Measurements from ENCODE around the gene PTPRD. TPM values are rescaled to one million over a fixed set of nuclear protein-coding genes. Genes with fewer than 3 reads are reported as not detected.

The PTPRD gene
- total RNA-seq, 1 experiment from 2014 or later = 1.8 TPM

GRCh38 chr9:8391132-8391531 lies 2221.7 kb downstream of the PTPRD start:
- BruUV-seq (replicated peaks) = no TSS peak
- H3K9me3 Mint-ChIP-seq (ENCODE audit: low read depth, unreplicated experiment) = peaks cover 7% of the 10 kb centered on the region
- no peak for DNase-seq
- H3K27ac Mint-ChIP-seq (ENCODE audit: unreplicated experiment) = no peak overlapping the region
- no peaks in the 10 kb centered on the region for H3K27me3 Mint-ChIP-seq (ENCODE audit: unreplicated experiment)
- no peaks in the 10 kb centered on the region for H3K36me3 Mint-ChIP-seq (ENCODE audit: insufficient read depth, unreplicated experiment)
- intact Hi-C loops (cut with micrococcal nuclease; ENCODE audit: unreplicated experiment) = no loop called here
- H3K4me1 Mint-ChIP-seq (ENCODE audit: low read depth, unreplicated experiment) = no peaks in the 10 kb centered on the region
- CTCF ChIA-PET = no interaction called here
- no peak overlapping the region for H3K4me3 Mint-ChIP-seq (ENCODE audit: low read depth, unreplicated experiment)
- TF ChIP-seq, protein P1, sequence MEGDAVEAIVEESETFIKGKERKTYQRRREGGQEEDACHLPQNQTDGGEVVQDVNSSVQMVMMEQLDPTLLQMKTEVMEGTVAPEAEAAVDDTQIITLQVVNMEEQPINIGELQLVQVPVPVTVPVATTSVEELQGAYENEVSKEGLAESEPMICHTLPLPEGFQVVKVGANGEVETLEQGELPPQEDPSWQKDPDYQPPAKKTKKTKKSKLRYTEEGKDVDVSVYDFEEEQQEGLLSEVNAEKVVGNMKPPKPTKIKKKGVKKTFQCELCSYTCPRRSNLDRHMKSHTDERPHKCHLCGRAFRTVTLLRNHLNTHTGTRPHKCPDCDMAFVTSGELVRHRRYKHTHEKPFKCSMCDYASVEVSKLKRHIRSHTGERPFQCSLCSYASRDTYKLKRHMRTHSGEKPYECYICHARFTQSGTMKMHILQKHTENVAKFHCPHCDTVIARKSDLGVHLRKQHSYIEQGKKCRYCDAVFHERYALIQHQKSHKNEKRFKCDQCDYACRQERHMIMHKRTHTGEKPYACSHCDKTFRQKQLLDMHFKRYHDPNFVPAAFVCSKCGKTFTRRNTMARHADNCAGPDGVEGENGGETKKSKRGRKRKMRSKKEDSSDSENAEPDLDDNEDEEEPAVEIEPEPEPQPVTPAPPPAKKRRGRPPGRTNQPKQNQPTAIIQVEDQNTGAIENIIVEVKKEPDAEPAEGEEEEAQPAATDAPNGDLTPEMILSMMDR (IDR thresholded peaks at IDR 0.05; ENCODE audit: unreplicated experiment) = no peak

GRCh38 chr9:8390571-8390970 lies 2222.2 kb downstream of the PTPRD start:
- H3K36me3 Mint-ChIP-seq (ENCODE audit: insufficient read depth, unreplicated experiment) = no peaks in the 10 kb centered on the region
- intact Hi-C loops (cut with micrococcal nuclease; ENCODE audit: unreplicated experiment) = no loop called here
- no peak for DNase-seq
- TF ChIP-seq, protein P1 (IDR thresholded peaks at IDR 0.05; ENCODE audit: unreplicated experiment) = no peak
- no peaks in the 10 kb centered on the region for H3K27me3 Mint-ChIP-seq (ENCODE audit: unreplicated experiment)
- no TSS peak for BruUV-seq (replicated peaks)
- no peak overlapping the region for H3K27ac Mint-ChIP-seq (ENCODE audit: unreplicated experiment)
- no peak overlapping the region for H3K4me3 Mint-ChIP-seq (ENCODE audit: low read depth, unreplicated experiment)
- no peaks in the 10 kb centered on the region for H3K4me1 Mint-ChIP-seq (ENCODE audit: low read depth, unreplicated experiment)
- H3K9me3 Mint-ChIP-seq (ENCODE audit: low read depth, unreplicated experiment) = peaks cover 7% of the 10 kb centered on the region
- CTCF ChIA-PET = no interaction called here

DNA sequence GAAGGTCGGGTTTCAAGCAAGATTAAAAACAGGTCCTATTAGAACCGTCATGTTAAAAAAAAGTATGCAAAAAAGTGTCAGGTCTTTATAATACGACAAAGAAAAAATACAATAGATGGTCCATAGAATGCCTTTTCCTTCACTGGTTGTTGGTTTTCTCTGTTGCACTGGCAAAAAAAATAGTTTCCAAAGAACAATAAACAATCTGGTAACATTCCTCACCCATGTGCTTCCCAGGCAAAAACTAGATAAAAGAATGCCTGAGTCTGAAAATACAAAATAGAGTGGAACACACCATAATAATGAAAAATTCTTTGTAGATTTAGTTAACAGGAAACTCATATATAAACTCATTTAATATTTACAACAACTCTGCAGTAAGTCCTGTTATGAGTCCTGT lies 2223.3 kb downstream of the PTPRD start:
- Mint-ChIP-seq H3K4me1 (ENCODE audit: low read depth, unreplicated experiment) (no peaks in the 10 kb centered on the region), H3K9me3 (ENCODE audit: low read depth, unreplicated experiment) (peaks cover 7% of the 10 kb centered on the region), H3K4me3 (ENCODE audit: low read depth, unreplicated experiment) (no peak overlapping the region), H3K36me3 (ENCODE audit: insufficient read depth, unreplicated experiment) (no peaks in the 10 kb centered on the region), H3K27ac (ENCODE audit: unreplicated experiment) (no peak overlapping the region), H3K27me3 (ENCODE audit: unreplicated experiment) (no peaks in the 10 kb centered on the region)
- CTCF ChIA-PET = no interaction called here
- no TSS peak for BruUV-seq (replicated peaks)
- no peak for DNase-seq
- TF ChIP-seq, protein P1 (IDR thresholded peaks at IDR 0.05; ENCODE audit: unreplicated experiment) = no peak
- intact Hi-C loops (cut with micrococcal nuclease; ENCODE audit: unreplicated experiment) = no loop called here

DNA sequence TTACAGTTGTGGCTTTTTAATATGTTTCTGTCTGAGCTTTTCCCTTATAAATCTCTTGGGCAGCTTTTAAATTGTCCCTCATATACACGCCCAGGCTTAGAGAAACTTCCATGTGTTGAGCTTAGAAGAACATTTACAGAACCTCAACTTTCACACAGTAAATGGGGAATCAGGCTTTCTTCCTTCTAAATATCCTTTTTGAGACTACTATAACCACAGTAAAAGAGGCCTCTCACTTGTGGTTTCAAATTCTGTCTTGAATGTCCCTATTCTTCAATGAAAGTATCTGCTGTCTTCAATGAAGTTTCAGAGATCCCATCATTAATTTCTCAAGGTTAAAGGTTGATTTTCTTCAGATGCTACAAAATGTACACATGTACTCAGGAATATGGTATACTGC lies 2224.7 kb downstream of the PTPRD start:
- DNase-seq = no peak
- no TSS peak for BruUV-seq (replicated peaks)
- intact Hi-C loops (cut with micrococcal nuclease; ENCODE audit: unreplicated experiment) = no loop called here
- Mint-ChIP-seq H3K36me3 (ENCODE audit: insufficient read depth, unreplicated experiment) (no peaks in the 10 kb centered on the region), H3K27me3 (ENCODE audit: unreplicated experiment) (no peaks in the 10 kb centered on the region), H3K4me1 (ENCODE audit: low read depth, unreplicated experiment) (no peaks in the 10 kb centered on the region), H3K27ac (ENCODE audit: unreplicated experiment) (no peak overlapping the region), H3K9me3 (ENCODE audit: low read depth, unreplicated experiment) (peaks cover 7% of the 10 kb centered on the region), H3K4me3 (ENCODE audit: low read depth, unreplicated experiment) (no peak overlapping the region)
- CTCF ChIA-PET = no interaction called here
- TF ChIP-seq, protein P1 (IDR thresholded peaks at IDR 0.05; ENCODE audit: unreplicated experiment) = no peak

Measured in Calu3 (cell line).